H9 (cell line): ENCODE measurements around the gene CHMP2A. TPM values are rescaled to one million over a fixed set of nuclear protein-coding genes. Genes with fewer than 3 reads are reported as not detected.

Experiments
- DNase-seq: peaks from one replicate; pipeline ENCODE4 v3.0.0-alpha.2; 2017
- H2AFZ ChIP-seq: one replicate; pipeline ENCODE4 v1.6.1; 2013; ENCODE audit warnings: mild to moderate bottlenecking, low read length, control low read depth, moderate library complexity
- H2AK5ac ChIP-seq: 2 replicates; pipeline ENCODE4 v1.6.1; 2013; ENCODE audit warnings: low read length, control low read depth, mixed read lengths; ENCODE audit not compliant: insufficient read length
- H2BK120ac ChIP-seq: one replicate; pipeline ENCODE4 v1.6.1; 2013; ENCODE audit warnings: low read depth, mild to moderate bottlenecking, low read length, control low read depth, inconsistent platforms; ENCODE audit not compliant: poor library complexity, severe bottlenecking
- H2BK12ac ChIP-seq: 2 replicates; pipeline ENCODE4 v1.6.1; 2013; ENCODE audit warnings: low read length, control low read depth, mixed read lengths, low read depth; ENCODE audit not compliant: insufficient read length
- H2BK15ac ChIP-seq: 2 replicates; pipeline ENCODE4 v1.6.1; 2013; ENCODE audit warnings: low read depth, low read length, control low read depth
- H2BK20ac ChIP-seq: one replicate; pipeline ENCODE4 v1.6.1; 2013; ENCODE audit warnings: low read depth, mild to moderate bottlenecking, low read length, control low read depth, inconsistent platforms; ENCODE audit not compliant: poor library complexity, severe bottlenecking
- H2BK5ac ChIP-seq: 2 replicates; pipeline ENCODE4 v1.6.1; 2013; ENCODE audit warnings: low read length, control low read depth, mixed read lengths; ENCODE audit not compliant: insufficient read length
- H3K14ac ChIP-seq: 2 replicates; pipeline ENCODE4 v1.6.1; 2013; ENCODE audit warnings: low read length, control low read depth; ENCODE audit not compliant: insufficient read depth
- H3K18ac ChIP-seq: 2 replicates; pipeline ENCODE4 v1.6.1; 2013; ENCODE audit warnings: low read depth, mild to moderate bottlenecking, mixed read lengths, low read length, control low read depth; ENCODE audit not compliant: insufficient read length
- H3K23ac ChIP-seq: 2 replicates; pipeline ENCODE4 v1.6.1; 2013; ENCODE audit warnings: low read length, control low read depth, mixed read lengths, low read depth; ENCODE audit not compliant: insufficient read length
- H3K23me2 ChIP-seq: 2 replicates; pipeline ENCODE4 v1.6.1; 2013; ENCODE audit warnings: low read depth, mild to moderate bottlenecking, mixed read lengths, low read length, control low read depth; ENCODE audit not compliant: insufficient read length, poor library complexity, severe bottlenecking
- H3K27ac ChIP-seq: 2 replicates; pipeline ENCODE4 v1.5.1; 2013; ENCODE audit warnings: low read length, control low read depth, mixed read lengths, low read depth; ENCODE audit not compliant: insufficient read length
- H3K27me3 ChIP-seq: 2 replicates; pipeline ENCODE4 v1.6.1; 2013; ENCODE audit warnings: low read length, control low read depth, inconsistent platforms; ENCODE audit not compliant: insufficient read depth
- H3K4ac ChIP-seq: 2 replicates; pipeline ENCODE4 v1.6.1; 2013; ENCODE audit warnings: low read depth, mild to moderate bottlenecking, control low read depth, inconsistent platforms, low read length, moderate library complexity
- H3K4me1 ChIP-seq: 2 replicates; pipeline ENCODE4 v1.6.1; 2013; ENCODE audit warnings: low read length, control low read depth, inconsistent platforms; ENCODE audit not compliant: insufficient read depth
- H3K4me2 ChIP-seq: 2 replicates; pipeline ENCODE4 v1.6.1; 2013; ENCODE audit warnings: low read length, control low read depth, mixed read lengths; ENCODE audit not compliant: insufficient read length, insufficient read depth
- H3K56ac ChIP-seq: 2 replicates; pipeline ENCODE4 v1.6.1; 2013; ENCODE audit warnings: low read depth, mild to moderate bottlenecking, mixed read lengths, low read length, control low read depth; ENCODE audit not compliant: insufficient read length
- H3K79me1 ChIP-seq: 2 replicates; pipeline ENCODE4 v1.6.1; 2013; ENCODE audit warnings: low read depth, mild to moderate bottlenecking, moderate library complexity, low read length, control low read depth, inconsistent platforms; ENCODE audit not compliant: insufficient read depth, poor library complexity, severe bottlenecking
- H3K79me2 ChIP-seq: 2 replicates; pipeline ENCODE4 v1.6.1; 2013; ENCODE audit warnings: low read length, control low read depth, inconsistent platforms; ENCODE audit not compliant: insufficient read depth
- H3K9ac ChIP-seq: 2 replicates; pipeline ENCODE4 v1.6.1; 2013; ENCODE audit warnings: low read length, control low read depth, mixed read lengths; ENCODE audit not compliant: insufficient read length; ENCODE audit errors: extremely low read depth
- H3K9me3 ChIP-seq: one replicate; pipeline ENCODE4 v1.6.1; 2013; ENCODE audit warnings: low read depth, low read length, inconsistent platforms; ENCODE audit not compliant: control insufficient read depth
- H3T11ph ChIP-seq: one replicate; pipeline ENCODE4 v1.6.1; 2013; ENCODE audit warnings: mild to moderate bottlenecking, low read length, control low read depth, inconsistent platforms
- H4K20me1 ChIP-seq: one replicate; pipeline ENCODE4 v1.6.1; 2013; ENCODE audit not compliant: control insufficient read depth, insufficient read length, insufficient read depth
- H4K5ac ChIP-seq: 2 replicates; pipeline ENCODE4 v1.6.1; 2013; ENCODE audit warnings: low read depth, mild to moderate bottlenecking, mixed read lengths, low read length, control low read depth; ENCODE audit not compliant: insufficient read length
- H4K8ac ChIP-seq: replicated peaks from 2 replicates; pipeline ENCODE4 v1.6.1; 2013; ENCODE audit warnings: low read length, control low read depth, mixed read lengths, low read depth; ENCODE audit not compliant: insufficient read length
- H4K91ac ChIP-seq: 2 replicates; pipeline ENCODE4 v1.6.1; 2013; ENCODE audit warnings: low read depth, mild to moderate bottlenecking, moderate library complexity, mixed read lengths, low read length, control low read depth; ENCODE audit not compliant: insufficient read length
- H3K27ac Mint-ChIP-seq, 3 experiments: 2 replicates in 2 of 3; 3 replicates in 1 of 3; pipeline ENCODE4 v1.8.0; 2020 to 2021; ENCODE audit warnings: mixed read lengths in 3 of 3, mild to moderate bottlenecking in 1 of 3, moderate library complexity in 1 of 3
- H3K27me3 Mint-ChIP-seq: 2 replicates; pipeline ENCODE4 v1.8.0; 2021; ENCODE audit warnings: low read depth, mild to moderate bottlenecking, moderate library complexity, mixed read lengths
- H3K36me3 Mint-ChIP-seq, 3 experiments: 2 replicates in 2 of 3; 3 replicates in 1 of 3; pipeline ENCODE4 v1.8.0; 2020 to 2021; ENCODE audit warnings: low read depth in 3 of 3, mixed read lengths in 3 of 3; ENCODE audit not compliant: insufficient read depth in 1 of 3
- H3K4me1 Mint-ChIP-seq, 2 experiments: 2 replicates each; pipeline ENCODE4 v1.8.0; 2020; ENCODE audit warnings: mixed read lengths in 2 of 2
- H3K4me3 Mint-ChIP-seq, 2 experiments: 2 replicates in 1 of 2; 3 replicates in 1 of 2; pipeline ENCODE4 v1.8.0; 2020 to 2021; ENCODE audit warnings: mild to moderate bottlenecking in 2 of 2, mixed read lengths in 2 of 2, moderate library complexity in 1 of 2
- H3K9me3 Mint-ChIP-seq, 2 experiments: 2 replicates in 1 of 2; 3 replicates in 1 of 2; pipeline ENCODE4 v1.8.0; 2020; ENCODE audit warnings: mild to moderate bottlenecking in 2 of 2, mixed read lengths in 2 of 2, moderate library complexity in 1 of 2
- WGBS: extraction: QIAGEN DNeasy Blood & Tissue Kit; methylation state at CpG from one replicate; pipeline ENCODE4 v1.1.7; 2013; ENCODE audit warnings: missing lambda C conversion rate, low lambda C conversion rate, mixed read lengths; ENCODE audit not compliant: insufficient read length; ENCODE audit errors: extremely low coverage; 5-methylcytosine and 5-hydroxymethylcytosine counted together
- total RNA-seq: library from RNA; stranded (reverse); gene quantifications from 2 replicates; pipeline ENCODE4 v1.2.1, GENCODE V29; 2021
- TF ChIP-seq, protein P1 (sequence below): fragments of 200-600 bp; sonication (generic); conservative IDR thresholded peaks from 3 replicates; pipeline ENCODE4 v1.8.0; 2021; ENCODE audit warnings: antibody characterized with exemption, mild to moderate bottlenecking

Gene CHMP2A
- total RNA-seq, 1 experiment from 2014 or later = 109 TPM

DNA sequence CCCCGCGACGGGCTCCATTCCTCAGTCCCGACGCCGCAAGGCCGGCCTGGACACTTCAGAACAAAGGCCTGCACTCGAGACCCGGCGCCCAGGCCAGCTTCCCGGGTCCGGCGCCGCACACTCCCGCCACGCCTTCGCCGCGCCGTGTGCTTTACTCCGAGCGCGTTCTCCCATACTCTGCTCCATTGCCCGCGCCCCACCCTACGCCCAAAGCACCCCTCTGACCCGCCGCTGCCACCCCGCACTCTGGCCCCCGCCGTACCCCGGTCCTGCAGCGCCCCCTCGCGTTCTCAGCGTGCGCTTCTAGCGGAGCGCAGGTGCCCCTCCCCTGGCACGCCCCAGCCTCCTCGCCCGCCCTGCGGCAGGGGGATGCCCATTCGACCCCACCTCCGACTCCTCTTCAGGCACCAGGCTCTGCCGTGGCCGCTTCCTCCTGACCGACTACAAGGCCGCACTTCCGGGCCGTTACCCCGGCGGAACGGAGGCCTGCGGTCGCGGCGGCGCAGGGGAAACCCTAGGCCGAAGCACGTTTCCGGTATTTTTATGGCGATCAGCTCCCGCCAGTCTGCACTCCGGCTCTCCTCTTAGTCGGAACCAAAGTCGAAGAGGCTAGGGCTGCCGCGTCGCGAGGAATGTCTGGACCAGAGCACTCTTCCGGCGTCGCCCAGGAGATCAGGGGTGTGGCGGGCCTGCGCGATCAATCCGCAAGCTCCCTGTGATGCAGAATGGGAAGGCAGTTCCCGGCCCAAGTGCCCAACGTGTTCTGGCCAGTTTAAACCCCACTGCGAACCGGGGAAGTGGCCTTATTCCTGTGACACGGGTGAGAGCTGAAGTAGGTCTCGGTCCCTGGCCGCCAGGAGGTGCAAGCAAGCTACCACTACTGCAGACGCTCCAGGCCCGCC, 35.3 kb downstream of the CHMP2A start, which contains the start of gene ZBTB45:
Gene ZBTB45 (minus strand): TSS at position 456 of the 902 bp plus-strand sequence. CDS start 2,137 bp downstream, outside the sequence.
- Histone ChIP-seq H2BK12ac (no peak within 1 kb of the TSS), H3K9me3 (no peaks in the 10 kb centered on the region), H2BK20ac (no peak within 1 kb of the TSS), H4K20me1 (no peaks in the 10 kb centered on the region), H4K8ac (no peak within 1 kb of the TSS), H4K5ac (peak within 1 kb of the TSS; percentile 19), H3T11ph (no peak within 1 kb of the TSS), H3K79me1 (no peaks in the 10 kb centered on the region), H3K9ac (peak within 1 kb of the TSS; percentile 96), H3K23me2 (peaks cover 20% of the 10 kb centered on the region), H3K4me2 (peak within 1 kb of the TSS; percentile 85), H3K79me2 (peaks cover 2% of the 10 kb centered on the region; the same call in 1 of the 2 replicates), H3K4ac (no peak within 1 kb of the TSS; the same call in 1 of the 2 replicates), H4K91ac (no peak within 1 kb of the TSS), H3K18ac (peak within 1 kb of the TSS; percentile 95), H2BK5ac (no peak within 1 kb of the TSS), H2BK15ac (no peak within 1 kb of the TSS), H3K56ac (no peak within 1 kb of the TSS), H2BK120ac (no peak within 1 kb of the TSS), H3K27me3 (no peaks in the 10 kb centered on the region), H3K27ac (peak within 1 kb of the TSS; percentile 69), H2AK5ac (no peak within 1 kb of the TSS), H3K4me1 (no peaks in the 10 kb centered on the region; the same call in 1 of the 2 replicates), H3K23ac (no peak within 1 kb of the TSS), H2AFZ (no peak within 1 kb of the TSS), H3K14ac (peak within 1 kb of the TSS; percentile 96)
- TF ChIP-seq, protein P1, sequence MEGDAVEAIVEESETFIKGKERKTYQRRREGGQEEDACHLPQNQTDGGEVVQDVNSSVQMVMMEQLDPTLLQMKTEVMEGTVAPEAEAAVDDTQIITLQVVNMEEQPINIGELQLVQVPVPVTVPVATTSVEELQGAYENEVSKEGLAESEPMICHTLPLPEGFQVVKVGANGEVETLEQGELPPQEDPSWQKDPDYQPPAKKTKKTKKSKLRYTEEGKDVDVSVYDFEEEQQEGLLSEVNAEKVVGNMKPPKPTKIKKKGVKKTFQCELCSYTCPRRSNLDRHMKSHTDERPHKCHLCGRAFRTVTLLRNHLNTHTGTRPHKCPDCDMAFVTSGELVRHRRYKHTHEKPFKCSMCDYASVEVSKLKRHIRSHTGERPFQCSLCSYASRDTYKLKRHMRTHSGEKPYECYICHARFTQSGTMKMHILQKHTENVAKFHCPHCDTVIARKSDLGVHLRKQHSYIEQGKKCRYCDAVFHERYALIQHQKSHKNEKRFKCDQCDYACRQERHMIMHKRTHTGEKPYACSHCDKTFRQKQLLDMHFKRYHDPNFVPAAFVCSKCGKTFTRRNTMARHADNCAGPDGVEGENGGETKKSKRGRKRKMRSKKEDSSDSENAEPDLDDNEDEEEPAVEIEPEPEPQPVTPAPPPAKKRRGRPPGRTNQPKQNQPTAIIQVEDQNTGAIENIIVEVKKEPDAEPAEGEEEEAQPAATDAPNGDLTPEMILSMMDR = peak; percentile 68
- Mint-ChIP-seq H3K4me1 (peaks cover 46 to 48% of the 10 kb centered on the region in 2 experiments), H3K36me3 (peaks cover 9 to 19% (median 13%) of the 10 kb centered on the region in 3 experiments), H3K4me3 (peak within 1 kb of the TSS; percentile 91 to 96), H3K9me3 (peaks cover 0 to 3% of the 10 kb centered on the region in 2 experiments; a peak in 1 of 5 replicates), H3K27me3 (no peaks in the 10 kb centered on the region), H3K27ac (peak within 1 kb of the TSS; percentile 75 to 100 (median 99))
- WGBS = no CpG with 5 or more reads among the region's 87 CpGs
- peak; percentile 95 for DNase-seq
